K562 (cell line): ENCODE results near the gene YWHAB.

Experiments used
- CTCF ChIP-seq, 3 experiments: IDR thresholded peaks in 2 of 3; conservative IDR thresholded peaks in 1 of 3; 2 replicates each; pipeline ENCODE4 v1.5.1; 2011 to 2012; ENCODE audit warnings: low read length in 3 of 3, mild to moderate bottlenecking in 3 of 3, control low read depth in 2 of 3, improper control_type of control experiment in 1 of 3, inconsistent platforms in 1 of 3, low read depth in 1 of 3, mixed read lengths in 1 of 3, moderate library complexity in 1 of 3; ENCODE audit not compliant: insufficient read depth in 2 of 3
- KLF6 ChIP-seq: fragments of 250-450 bp; sonication (Bioruptor Pico); IDR thresholded peaks from 2 replicates; pipeline ENCODE4 v1.4.0; 2020; ENCODE audit warnings: mild to moderate bottlenecking, moderate library complexity, borderline replicate concordance
- POLR2AphosphoS5 ChIP-seq: IDR thresholded peaks from 2 replicates; pipeline ENCODE4 v1.6.1; 2011; ENCODE audit warnings: mild to moderate bottlenecking, low read depth, low read length, moderate library complexity; ENCODE audit not compliant: control insufficient read depth, insufficient read depth
- RREB1 ChIP-seq: fragments of 250-450 bp; sonication (Bioruptor Pico); IDR thresholded peaks from 2 replicates; pipeline ENCODE4 v1.4.0; 2020
- ZNF77 ChIP-seq: fragments of 250-450 bp; sonication (Bioruptor Pico); IDR thresholded peaks from 2 replicates; pipeline ENCODE4 v1.5.0; 2020

GRCh38 chr20:44909872-44910689 is 24.6 kb downstream of the YWHAB start, which contains the start of gene PABPC1L:
- TF ChIP-seq POLR2AphosphoS5 (no peak; the same call in 1 of the 2 replicates), KLF6 (CRISPR knock-in tag) (no peak), ZNF77 (CRISPR knock-in tag) (no peak), CTCF (IDR thresholded peaks at IDR 0.05 in 2 of 3, conservative IDR thresholded peaks at IDR 0.05 in 1 of 3; ENCODE audit: insufficient read depth in 2 of 3, low read depth in 1 of 3, low read length in 3 of 3) (no peak), RREB1 (CRISPR knock-in tag) (no peak; the same call in 1 of the 2 replicates)
